GM21529 (cell line): ENCODE data around the gene C1QTNF2.

Experiments used
- ATAC-seq: cut with Tn5 transposase; IDR thresholded peaks from one replicate; pipeline ENCODE4 v1.9.1; 2021; ENCODE audit not compliant: unreplicated experiment

C1QTNF2 gene

GRCh38 chr5:160306696-160307095, 63.7 kb downstream of the C1QTNF2 start:
- ATAC-seq: no peak

DNA sequence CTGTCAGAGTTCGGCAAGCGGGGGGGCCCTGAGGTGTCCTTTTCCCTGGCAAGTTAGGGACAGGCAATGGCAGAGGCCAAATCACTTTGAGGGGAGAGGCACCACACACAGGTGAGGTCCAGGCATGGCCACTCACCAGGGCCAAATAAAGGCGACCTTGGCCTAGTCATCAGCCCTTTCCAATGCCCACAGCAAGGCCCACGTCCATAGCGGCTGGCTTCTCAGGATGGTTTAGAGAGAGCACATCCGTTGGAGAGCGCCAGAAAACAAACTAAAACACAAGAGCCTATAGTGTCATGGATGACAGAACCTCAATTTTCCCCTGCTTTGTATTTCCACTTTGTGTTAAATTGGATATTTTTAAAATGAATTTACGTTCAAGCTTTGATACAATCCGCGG, 65.1 kb downstream of the C1QTNF2 start:
- no peak for ATAC-seq

DNA sequence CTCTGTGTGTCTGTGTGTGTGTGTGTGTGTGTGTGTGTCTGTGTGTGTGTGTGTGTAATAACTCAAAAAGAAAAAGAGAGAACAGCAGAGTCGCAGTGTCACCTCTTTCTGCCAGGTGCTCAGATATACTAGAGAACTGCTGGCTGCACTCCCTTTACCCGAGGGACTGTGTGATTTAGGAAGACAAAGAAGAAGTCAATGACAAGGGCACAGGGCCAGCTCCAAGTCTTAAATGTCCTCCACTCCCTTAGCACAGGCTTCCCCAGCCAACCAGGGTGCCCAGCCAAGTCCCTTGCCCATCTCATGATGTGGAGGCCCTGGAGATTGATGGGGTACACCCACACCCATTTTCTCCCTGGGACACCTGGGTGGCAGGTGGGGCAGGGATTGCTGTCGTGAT, 66.7 kb downstream of the C1QTNF2 start:
- ATAC-seq: no peak

DNA sequence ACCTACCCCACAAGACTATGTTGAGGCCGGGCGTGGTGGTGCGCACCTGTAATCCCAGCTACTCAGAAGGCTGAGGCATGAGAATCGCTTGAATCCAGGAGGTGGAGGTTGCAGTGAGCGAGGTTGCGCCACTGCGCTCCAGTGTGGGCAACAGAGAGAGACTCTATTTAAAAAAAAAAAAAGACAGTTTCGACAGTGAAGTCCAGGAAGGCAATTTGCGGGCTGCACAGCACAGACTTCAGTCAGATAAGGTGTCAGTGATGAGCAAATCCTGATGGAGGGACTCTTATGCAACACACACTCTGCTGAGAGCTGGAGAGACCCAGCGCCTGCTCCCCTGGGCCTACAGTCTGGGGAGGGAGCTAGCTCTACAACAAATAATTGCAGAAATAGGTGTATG, 72.2 kb downstream of the C1QTNF2 start:
- ATAC-seq: no peak

DNA sequence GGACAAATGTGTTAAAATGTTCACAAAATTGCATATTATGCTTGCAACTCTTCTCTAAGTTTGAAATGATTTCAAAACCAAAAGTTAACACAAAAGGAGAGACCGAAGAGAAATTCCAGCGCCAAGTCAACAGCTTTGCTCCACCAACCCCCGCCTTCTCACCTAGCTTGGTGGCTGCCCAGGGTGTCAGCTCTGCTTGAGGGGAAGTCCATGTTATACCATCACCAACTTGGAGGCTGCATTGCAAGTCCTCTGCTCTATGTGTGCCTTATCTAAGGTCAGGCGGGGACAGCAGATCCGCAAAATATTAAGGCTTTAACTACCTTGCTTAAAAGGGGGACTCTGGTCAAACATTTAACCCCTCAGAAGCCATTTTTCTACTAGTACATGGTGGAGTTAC, 72.7 kb downstream of the C1QTNF2 start:
- ATAC-seq: no peak
